OCI-LY7 (cell line): Measurements from ENCODE around the gene BICDL2. TPM values are rescaled to one million over a fixed set of nuclear protein-coding genes. Genes with fewer than 3 reads are reported as not detected.

ENCODE experiments used
- BruUV-seq: library from RNA; stranded (reverse); fragments of 400-500 nt; replicated peaks from 2 replicates; lab custom pipeline; 2021; lab: Mats Ljungman, UMichigan
- CTCF ChIA-PET: fragments of 300-600 bp; sonication (Branson Sonifier 250); formaldehyde crosslinking; loops from one replicate; lab custom pipeline; 2022; ENCODE audit warnings: antibody characterized with exemption; ENCODE audit not compliant: unreplicated experiment; lab: Charles Lee
- POLR2A ChIA-PET: fragments of 300-600 bp; sonication (Branson Sonifier 250); formaldehyde crosslinking; loops from one replicate; lab custom pipeline; 2022; ENCODE audit warnings: antibody characterized with exemption; lab: Charles Lee
- DNase-seq: peaks from one replicate; pipeline ENCODE4 v3.0.0-alpha.2; 2015; ENCODE audit warnings: low spot score
- H2AFZ ChIP-seq: fragments of 200-600 bp; sonication (generic), shearing (Covaris generic); 2 replicates; pipeline ENCODE4 v1.6.1; 2014; ENCODE audit warnings: mild to moderate bottlenecking, antibody characterized with exemption, low read length, moderate library complexity
- H3K27ac ChIP-seq: fragments of 200-600 bp; sonication (generic); 2 replicates; pipeline ENCODE4 v1.5.1; 2014; ENCODE audit warnings: mixed run types, low read depth, mild to moderate bottlenecking, moderate library complexity, low read length, inconsistent platforms; ENCODE audit not compliant: poor library complexity, severe bottlenecking
- H3K36me3 ChIP-seq: fragments of 200-600 bp; sonication (generic); 2 replicates; pipeline ENCODE4 v1.6.1; 2014; ENCODE audit warnings: mild to moderate bottlenecking, antibody characterized with exemption, low read length, moderate library complexity, mixed read lengths; ENCODE audit not compliant: insufficient read depth
- H3K4me1 ChIP-seq: fragments of 200-600 bp; sonication (generic); 2 replicates; pipeline ENCODE4 v1.5.1; 2014; ENCODE audit warnings: mild to moderate bottlenecking, low read length; ENCODE audit not compliant: insufficient read depth, poor library complexity, severe bottlenecking
- H3K4me2 ChIP-seq: fragments of 200-600 bp; sonication (generic); 2 replicates; pipeline ENCODE4 v1.6.1; 2014; ENCODE audit warnings: mild to moderate bottlenecking, low read length
- H3K4me3 ChIP-seq: fragments of 200-600 bp; sonication (generic); 2 replicates; pipeline ENCODE4 v1.5.1; 2014; ENCODE audit warnings: mild to moderate bottlenecking, low read depth, low read length; ENCODE audit not compliant: poor library complexity, severe bottlenecking
- H3K79me2 ChIP-seq: fragments of 200-600 bp; sonication (generic); 2 replicates; pipeline ENCODE4 v1.6.1; 2016; ENCODE audit warnings: low read depth, mild to moderate bottlenecking, low read length, moderate library complexity, mixed read lengths; ENCODE audit not compliant: insufficient read depth
- H3K9me2 ChIP-seq: fragments of 200-600 bp; sonication (generic); 2 replicates; pipeline ENCODE4 v1.6.1; 2016; ENCODE audit warnings: mild to moderate bottlenecking, low read length, mixed read lengths; ENCODE audit not compliant: insufficient read depth
- H3K9me3 ChIP-seq: fragments of 200-600 bp; sonication (generic); 2 replicates; pipeline ENCODE4 v1.6.1; 2014; ENCODE audit warnings: mild to moderate bottlenecking, mixed run types, low read length, mixed read lengths
- H4K20me1 ChIP-seq: fragments of 200-600 bp; sonication (generic); 2 replicates; pipeline ENCODE4 v1.6.1; 2014; ENCODE audit warnings: mild to moderate bottlenecking, antibody characterized with exemption, low read length, moderate library complexity, mixed read lengths; ENCODE audit not compliant: insufficient read depth
- EZH2phosphoT487 ChIP-seq: fragments of 200-600 bp; sonication (generic); IDR thresholded peaks from 2 replicates; pipeline ENCODE4 v1.6.1; 2018; ENCODE audit warnings: low read depth, borderline replicate concordance, mild to moderate bottlenecking, mixed run types, antibody characterized with exemption, low read length, moderate library complexity, mixed read lengths
- intact Hi-C: fragments of 100-400 bp; cut with micrococcal nuclease; formaldehyde crosslinking; loops from one replicate; pipeline ENCODE4 v1.10.0; 2022; ENCODE audit not compliant: unreplicated experiment
- total RNA-seq, 2 experiments: library from RNA; depleted of rRNA in 1 of 2; stranded (reverse); fragments of >200 nt in 1 of 2; shearing (Covaris generic) in 1 of 2; gene quantifications; 2 replicates each; pipeline ENCODE4 v1.2.3, GENCODE V29; 2014 to 2022
- TF ChIP-seq, protein P1 (sequence below): fragments of 200-600 bp; sonication (generic); conservative IDR thresholded peaks from 2 replicates; pipeline ENCODE4 v1.5.1; 2014; ENCODE audit warnings: mild to moderate bottlenecking, antibody characterized with exemption, low read length, moderate library complexity, mixed read lengths

The BICDL2 gene
- total RNA-seq, 2 experiments from 2014 or later, result not detected

DNA sequence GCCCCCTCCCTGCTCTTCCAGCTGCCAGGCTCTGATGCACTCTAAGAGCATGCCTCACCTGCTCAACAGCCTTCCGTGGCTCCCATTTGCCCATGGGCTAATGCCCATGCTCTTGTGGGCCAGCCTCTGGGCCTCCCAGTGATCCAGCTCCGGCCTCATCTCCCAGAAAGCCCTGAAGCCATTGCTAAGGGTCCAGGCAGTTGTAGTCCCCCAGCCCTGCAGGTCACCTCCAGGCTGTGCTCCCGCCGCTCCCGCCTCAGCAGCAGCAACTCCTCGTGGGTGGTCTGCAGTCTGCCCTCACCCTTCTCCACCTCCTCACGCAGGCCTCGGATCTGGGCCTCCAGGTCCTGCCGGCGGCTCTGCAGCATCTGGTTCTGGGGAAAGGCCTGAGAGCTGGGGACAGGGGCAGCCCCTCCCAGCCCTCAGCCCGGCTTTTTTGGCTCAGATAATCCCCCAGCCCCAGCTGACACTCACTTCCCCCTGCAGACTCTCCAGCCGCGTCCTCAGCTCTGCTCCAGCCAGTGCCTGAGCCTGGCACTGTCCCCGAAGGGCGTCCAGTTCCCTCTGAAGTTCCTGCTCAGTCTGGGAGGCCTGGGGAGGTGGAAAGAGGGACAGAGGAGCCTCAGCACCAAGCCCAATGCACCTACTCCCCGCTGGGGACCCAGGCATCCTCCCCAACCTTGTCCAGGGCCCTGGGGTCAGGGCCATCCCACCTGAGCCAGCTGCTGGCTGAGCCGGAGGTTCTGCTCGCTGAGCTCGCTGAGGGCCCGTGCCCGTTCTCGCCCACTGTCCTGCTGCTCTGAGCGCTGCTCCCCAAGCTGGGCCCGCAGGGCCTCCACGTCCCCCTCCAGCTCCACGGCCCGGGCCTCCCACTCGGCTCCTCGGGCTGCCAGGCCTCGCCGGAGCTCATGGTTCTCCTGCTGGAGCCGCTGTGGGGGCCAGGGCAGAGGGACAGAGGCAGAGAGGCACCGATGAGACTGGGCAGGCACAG lies 6.2 kb downstream of the BICDL2 start:
- TF ChIP-seq, protein P1, sequence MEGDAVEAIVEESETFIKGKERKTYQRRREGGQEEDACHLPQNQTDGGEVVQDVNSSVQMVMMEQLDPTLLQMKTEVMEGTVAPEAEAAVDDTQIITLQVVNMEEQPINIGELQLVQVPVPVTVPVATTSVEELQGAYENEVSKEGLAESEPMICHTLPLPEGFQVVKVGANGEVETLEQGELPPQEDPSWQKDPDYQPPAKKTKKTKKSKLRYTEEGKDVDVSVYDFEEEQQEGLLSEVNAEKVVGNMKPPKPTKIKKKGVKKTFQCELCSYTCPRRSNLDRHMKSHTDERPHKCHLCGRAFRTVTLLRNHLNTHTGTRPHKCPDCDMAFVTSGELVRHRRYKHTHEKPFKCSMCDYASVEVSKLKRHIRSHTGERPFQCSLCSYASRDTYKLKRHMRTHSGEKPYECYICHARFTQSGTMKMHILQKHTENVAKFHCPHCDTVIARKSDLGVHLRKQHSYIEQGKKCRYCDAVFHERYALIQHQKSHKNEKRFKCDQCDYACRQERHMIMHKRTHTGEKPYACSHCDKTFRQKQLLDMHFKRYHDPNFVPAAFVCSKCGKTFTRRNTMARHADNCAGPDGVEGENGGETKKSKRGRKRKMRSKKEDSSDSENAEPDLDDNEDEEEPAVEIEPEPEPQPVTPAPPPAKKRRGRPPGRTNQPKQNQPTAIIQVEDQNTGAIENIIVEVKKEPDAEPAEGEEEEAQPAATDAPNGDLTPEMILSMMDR, result no peak
- TF ChIP-seq EZH2phosphoT487, result no peak
- Histone ChIP-seq H2AFZ (no peak overlapping the region), H3K4me3 (no peak overlapping the region), H3K9me3 (no peaks in the 10 kb centered on the region), H3K4me1 (peaks cover 10% of the 10 kb centered on the region), H3K4me2 (no peak overlapping the region), H3K27ac (no peak overlapping the region), H3K9me2 (no peaks in the 10 kb centered on the region), H3K36me3 (peaks cover 16% of the 10 kb centered on the region), H3K79me2 (no peaks in the 10 kb centered on the region), H4K20me1 (no peaks in the 10 kb centered on the region; the same call in 1 of the 2 replicates)
- POLR2A ChIA-PET, result interaction anchor here (1.6 kb wide), 1 partner anchor 15 kb away, joined by 5 read pairs; no protein-coding TSS in a partner anchor
- BruUV-seq, result no TSS peak
- intact Hi-C loops, result no loop called here
- CTCF ChIA-PET, result interaction anchor here (1.1 kb wide), 1 partner anchor 23 kb away, joined by 3 read pairs; no protein-coding TSS in a partner anchor
- no peak for DNase-seq

DNA sequence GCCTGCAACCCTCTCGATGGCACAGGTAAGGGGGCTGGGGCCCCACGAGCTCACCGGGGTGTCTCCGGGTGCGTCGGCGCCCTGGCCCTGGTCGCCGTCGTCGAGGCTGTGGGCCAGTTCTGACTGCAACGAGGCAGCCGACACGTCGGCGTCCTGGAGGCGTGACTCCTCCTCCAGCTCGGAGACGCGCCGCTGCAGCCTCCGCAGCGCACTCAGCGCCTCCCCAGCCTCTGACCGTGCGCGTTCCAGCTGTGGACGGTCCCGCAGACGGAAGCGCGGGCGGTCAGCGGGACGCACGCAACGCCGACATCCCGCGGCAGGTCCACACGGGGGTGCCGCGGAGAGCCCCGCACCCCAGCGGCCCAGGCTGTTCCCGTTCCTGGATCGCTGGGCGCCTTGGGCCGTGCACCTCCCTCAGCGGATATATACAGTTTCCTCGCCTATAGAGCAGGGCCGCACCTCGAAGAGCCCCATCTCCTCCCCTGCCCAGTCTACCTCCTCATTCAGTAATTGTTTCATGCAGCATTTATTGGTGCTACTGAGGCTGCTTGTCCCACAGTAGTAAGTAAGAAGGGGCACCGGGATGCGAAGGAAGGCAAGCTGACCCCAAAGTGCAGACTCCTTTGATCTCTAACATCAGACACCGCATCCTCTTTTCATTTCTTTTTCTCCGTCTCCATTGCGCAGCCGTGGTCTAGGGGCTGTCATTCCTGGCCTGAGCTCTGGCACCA lies 7.1 kb downstream of the BICDL2 start:
- peaks cover 16% of the 10 kb centered on the region for H3K36me3 ChIP-seq
- no peak overlapping the region for H2AFZ ChIP-seq
- peaks cover 10% of the 10 kb centered on the region for H3K4me1 ChIP-seq
- no peaks in the 10 kb centered on the region for H3K9me3 ChIP-seq
- no TSS peak for BruUV-seq
- TF ChIP-seq, protein P1, result no peak
- TF ChIP-seq EZH2phosphoT487, result no peak
- no peaks in the 10 kb centered on the region for H3K79me2 ChIP-seq
- H3K4me2 ChIP-seq, result no peak overlapping the region
- POLR2A ChIA-PET, result interaction anchor here (1.2 kb wide), 1 partner anchor 25 kb away, joined by 4 read pairs; no protein-coding TSS in a partner anchor
- H3K4me3 ChIP-seq, result no peak overlapping the region
- H4K20me1 ChIP-seq, result no peaks in the 10 kb centered on the region; the same call in 1 of the 2 replicates
- no peaks in the 10 kb centered on the region for H3K9me2 ChIP-seq
- intact Hi-C loops, result no loop called here
- no peak for DNase-seq
- no peak overlapping the region for H3K27ac ChIP-seq
- CTCF ChIA-PET, result interaction anchor here (0.6 kb wide), 2 partner anchors 78 to 1066 kb away, joined by 3 read pairs; no protein-coding TSS in a partner anchor
